Stimulated activated CD4-positive, alpha-beta T cell treated with anti-CD3 and anti-CD28 coated beads, Interleukin-4, amount 100 ng/mL, for 4 hours (primary cell): ENCODE data around the gene SLC6A3.
"Not testable (repeated sequence)": the region's sequence is repeated elsewhere in the genome, so short reads cannot be mapped to it uniquely, and the experiment has no call there.

Experiments used
- DNase-seq, 2 experiments: peaks; one replicate each; pipeline ENCODE4 v3.0.0-alpha.2; 2020

Gene SLC6A3

DNA sequence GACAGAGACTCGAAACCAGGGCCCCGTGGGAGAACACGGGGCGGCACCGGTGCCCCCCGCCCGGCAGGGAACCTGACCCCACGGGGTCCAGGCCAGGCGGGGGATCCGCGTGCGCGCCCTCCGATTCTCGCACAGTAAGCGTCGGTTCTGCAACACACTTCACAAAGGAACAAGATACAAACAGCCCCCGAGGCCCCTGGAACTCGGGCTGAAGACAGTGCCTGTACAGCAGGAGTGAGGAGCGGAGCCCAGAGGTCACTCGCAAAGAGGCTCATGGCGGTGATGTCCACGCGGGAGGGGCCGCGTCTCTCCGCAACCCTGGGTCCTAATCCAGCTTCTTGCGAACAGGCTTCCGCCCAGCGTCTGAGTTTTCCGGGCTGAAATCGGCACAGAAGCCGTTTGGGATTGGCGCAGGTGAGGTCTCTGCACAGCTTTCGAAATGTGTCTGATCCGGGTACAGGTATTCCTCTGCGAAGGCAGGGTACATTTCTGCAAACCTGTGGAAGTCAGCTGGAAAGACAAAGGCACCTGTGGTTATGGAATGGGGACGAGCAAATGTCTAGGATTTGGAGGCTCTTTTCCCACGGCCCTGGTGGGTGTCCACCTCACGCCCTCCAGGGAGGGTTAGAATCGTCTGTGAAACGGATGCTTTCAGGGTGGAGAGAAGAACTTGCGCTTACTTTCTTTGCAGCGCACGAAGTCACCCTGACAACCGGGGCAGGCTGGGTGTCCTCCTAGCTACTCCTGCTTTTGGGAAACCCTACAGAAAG is 18.3 kb upstream of the SLC6A3 start:
- no peak for DNase-seq

DNA sequence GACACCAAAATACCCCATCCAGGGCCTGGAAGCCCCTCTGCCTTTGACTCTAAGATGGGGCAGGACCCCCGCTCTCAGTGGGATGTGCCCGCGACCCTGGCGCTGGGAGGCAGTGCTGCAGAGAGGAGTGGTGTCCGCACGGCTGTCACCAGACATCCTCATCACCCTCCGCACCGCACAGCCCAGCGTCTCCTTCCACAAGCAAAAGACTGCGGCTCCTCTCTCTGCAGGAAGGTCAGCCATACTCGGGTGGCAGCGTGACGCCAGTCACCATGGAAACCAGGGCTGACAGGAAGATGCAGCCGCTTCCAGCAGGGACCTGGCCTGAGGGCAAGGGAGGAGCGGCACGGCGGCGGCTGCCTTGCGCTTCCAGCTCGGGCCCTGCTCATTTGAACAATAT is 17.1 kb upstream of the SLC6A3 start:
- no peak for DNase-seq

GRCh38 chr5:1461396-1461795 is 16.2 kb upstream of the SLC6A3 start:
- no peak for DNase-seq

DNA sequence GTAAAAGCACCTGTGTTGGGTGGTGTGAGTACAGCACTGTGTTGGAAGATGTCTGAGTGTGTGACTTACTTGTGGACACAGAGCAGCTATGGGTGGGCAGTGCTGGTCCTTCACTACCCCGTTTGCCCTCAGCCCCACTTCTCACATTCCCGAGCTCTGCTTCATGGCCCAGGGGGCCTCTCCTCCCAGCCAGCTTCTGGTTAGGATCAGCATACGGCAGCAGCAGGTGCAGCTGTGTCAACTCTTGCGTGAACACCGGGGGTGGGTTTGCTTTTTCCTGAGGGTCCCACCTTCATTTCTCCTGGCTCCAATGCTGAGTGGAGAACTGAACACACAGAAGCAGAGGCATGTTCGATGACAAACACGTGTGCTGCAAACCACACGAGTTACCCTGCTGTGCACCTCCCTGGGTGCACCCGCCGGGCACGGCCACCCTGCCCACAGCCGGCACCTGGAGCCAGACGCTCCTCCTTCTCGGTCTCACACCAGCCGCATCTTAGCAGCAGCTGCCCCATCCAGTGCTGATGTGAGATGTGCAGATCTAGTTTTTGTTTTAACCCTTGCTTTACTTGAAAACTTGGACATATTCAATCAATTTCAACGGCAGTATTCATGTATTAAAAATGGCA is 14.9 kb upstream of the SLC6A3 start:
- no peak for DNase-seq

- not testable (repeated sequence) for DNase-seq
Measured at GRCh38 chr5:1459435-1459834, 14.2 kb upstream of the SLC6A3 start.

GRCh38 chr5:1456110-1456881 is 11.1 kb upstream of the SLC6A3 start:
- DNase-seq: not testable (repeated sequence)

GRCh38 chr5:1453613-1454012 is 8.4 kb upstream of the SLC6A3 start:
- no peak for DNase-seq

- DNase-seq: no peak
Measured at GRCh38 chr5:1449081-1449630, 3.9 kb upstream of the SLC6A3 start.

- DNase-seq: no peak
Measured at GRCh38 chr5:1448511-1449011, 3.3 kb upstream of the SLC6A3 start.

GRCh38 chr5:1447671-1448361 is 2.6 kb upstream of the SLC6A3 start:
- DNase-seq: no peak

- no peak for DNase-seq
Measured at GRCh38 chr5:1446602-1447343, 1.5 kb upstream of the SLC6A3 start.

GRCh38 chr5:1445689-1446601 is 705 bp upstream of the SLC6A3 start:
- no peak for DNase-seq

DNA sequence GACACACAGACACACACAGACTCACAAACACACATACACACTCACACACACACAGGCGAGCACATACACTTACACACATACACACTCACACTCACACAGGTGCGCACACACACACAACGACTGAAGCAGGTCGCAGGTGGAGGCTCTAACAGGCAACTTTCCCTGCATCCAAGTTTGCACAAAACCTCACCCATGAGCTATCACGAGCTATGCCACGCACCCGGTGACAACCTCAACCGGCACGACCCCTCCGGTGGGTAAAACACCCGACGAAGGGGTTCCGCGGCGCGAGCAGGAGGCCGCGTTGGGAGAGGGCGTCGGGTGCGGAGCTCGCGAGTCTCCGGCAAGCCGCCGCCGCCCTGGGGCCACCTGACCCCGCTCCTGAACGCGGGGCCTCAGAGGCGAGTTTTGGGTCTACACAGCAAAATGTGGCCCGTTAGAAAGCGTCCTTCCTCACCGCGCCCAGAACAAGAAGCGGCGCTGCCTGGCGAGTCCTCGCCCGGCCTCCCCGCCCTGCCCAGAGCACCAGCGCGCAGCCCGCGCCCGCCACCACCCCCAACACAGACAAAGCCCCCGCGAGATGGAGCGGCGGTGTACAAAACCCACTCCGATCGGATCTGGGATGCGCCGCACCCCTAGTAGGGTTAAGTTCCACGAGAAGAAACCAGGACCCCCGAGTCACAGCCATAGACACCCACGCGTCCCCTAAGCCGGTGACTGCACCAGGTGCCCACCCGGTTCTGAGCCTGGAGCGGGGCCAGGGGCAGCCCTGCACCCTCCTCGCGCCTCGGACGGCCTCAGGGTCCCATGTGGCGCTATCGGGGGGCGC is 665 bp downstream of the SLC6A3 start:
- no peak for DNase-seq

DNA sequence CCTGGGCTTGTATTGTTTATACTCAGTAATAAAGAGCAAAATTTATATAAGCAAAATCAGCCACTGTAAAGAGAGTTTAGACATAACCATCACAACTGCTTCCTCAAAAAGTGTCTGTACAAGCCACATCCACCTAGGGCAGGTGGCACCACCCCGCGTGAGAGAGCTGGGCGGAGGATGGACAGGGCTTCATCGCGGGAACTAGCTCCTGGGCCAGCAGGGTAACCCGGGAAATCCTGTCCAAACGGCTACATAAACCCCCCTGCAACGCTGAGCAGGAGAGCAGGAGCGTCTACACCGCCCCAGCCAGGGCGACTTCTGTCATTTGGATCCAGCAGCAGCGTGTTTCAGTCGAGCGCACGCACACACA is 1.3 kb downstream of the SLC6A3 start:
- no peak for DNase-seq

GRCh38 chr5:1443171-1443570 is 2.1 kb downstream of the SLC6A3 start:
- no peak for DNase-seq

DNA sequence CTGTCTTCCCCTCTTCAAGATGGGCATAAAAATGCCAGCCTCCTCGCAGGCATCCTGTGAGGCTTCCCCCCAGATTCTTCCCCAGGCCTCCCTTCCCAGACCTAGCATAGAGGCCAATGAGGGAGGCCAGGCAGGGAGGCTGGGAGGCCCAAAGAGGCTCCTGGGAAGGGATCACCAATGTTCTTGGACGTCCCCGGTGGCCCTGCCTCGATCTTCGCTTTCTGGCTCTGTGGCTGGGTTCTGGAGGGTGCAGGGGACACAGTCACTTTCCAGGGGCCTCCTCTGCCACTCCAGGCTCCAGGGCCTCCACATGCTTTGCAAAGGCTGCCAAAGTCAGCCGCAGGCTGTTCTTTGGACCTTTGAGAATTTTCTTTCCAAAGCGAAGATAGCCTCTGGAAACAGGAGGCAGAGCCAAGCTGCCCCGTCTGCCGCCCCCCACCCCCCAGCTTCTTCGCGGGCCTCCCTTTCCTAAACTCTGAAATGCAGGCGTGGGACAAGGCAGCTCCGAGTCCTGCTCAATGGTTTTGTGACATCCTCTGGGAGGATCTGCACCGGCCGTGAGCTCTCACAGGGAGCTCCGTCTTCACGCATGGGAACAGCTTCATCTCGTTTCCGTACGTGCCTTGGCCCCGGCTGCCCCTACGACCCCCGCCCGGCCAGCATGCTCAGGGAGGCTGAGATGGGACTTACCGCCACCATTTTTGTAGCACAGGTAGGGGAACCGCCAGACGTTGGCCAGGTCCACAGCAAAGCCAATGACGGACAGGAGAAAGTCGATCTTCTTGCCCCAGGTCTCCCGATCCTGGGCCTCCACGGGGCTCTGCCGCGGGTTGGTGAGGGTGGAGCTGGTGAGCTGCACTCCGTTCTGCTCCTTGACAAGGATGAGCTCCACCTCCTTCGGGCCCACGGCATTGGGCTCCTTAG is 2.8 kb downstream of the SLC6A3 start:
- DNase-seq: no peak

- no peak for DNase-seq
Measured at GRCh38 chr5:1441166-1441865, 3.9 kb downstream of the SLC6A3 start.

- no peak for DNase-seq
Measured at GRCh38 chr5:1440098-1440493, 5.1 kb downstream of the SLC6A3 start.
